Limb (tissue), 2 donors: Measurements from ENCODE around the gene RNF123.
"Not testable (repeated sequence)": the region's sequence is repeated elsewhere in the genome, so short reads cannot be mapped to it uniquely, and the experiment has no call there.

Experiments used
- DNase-seq, 2 donors: peaks; one replicate each; pipeline ENCODE4 v3.0.0-alpha.2; 2016; ENCODE audit errors: extremely low spot score in 2 of 2

Gene RNF123

DNA sequence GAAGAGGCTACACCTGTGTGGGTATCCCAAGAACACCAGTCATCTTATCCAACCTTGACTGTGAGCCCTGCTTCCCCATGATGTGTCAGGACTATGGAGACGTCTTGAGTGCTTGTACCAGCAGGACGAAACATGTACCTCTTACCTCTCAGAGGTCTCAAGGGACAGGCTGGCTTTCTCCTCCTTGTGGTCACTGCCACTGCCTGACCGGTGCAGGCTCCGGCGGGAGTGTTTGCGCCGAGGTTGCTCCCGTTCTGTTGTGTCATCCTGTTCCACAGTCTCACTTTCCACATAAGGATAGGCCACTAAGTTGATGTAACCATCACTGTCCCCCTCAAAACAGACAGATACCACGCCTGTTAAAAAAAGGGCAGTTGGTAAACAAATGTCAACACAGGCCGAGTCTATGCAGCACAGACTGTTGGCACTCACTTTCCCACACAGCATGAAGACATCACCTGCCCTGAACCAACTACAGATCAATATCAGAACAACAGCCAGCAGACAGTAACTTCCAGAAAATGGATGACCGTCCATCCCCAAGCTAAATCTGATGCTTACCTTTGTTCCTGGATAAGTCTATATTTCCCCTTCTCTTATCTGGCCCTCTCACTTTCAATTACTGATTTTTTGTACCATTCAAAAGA is 48.8 kb downstream of the RNF123 start:
- DNase-seq = no peak

GRCh38 chr3:49740427-49740826 is 51.1 kb downstream of the RNF123 start:
- DNase-seq = no peak

GRCh38 chr3:49745986-49746385 is 56.6 kb downstream of the RNF123 start:
- no peak for DNase-seq

GRCh38 chr3:49747792-49748480 is 58.6 kb downstream of the RNF123 start:
- no peak for DNase-seq

- not testable (repeated sequence) for DNase-seq
Observed at GRCh38 chr3:49748874-49749273, 59.5 kb downstream of the RNF123 start.

DNA sequence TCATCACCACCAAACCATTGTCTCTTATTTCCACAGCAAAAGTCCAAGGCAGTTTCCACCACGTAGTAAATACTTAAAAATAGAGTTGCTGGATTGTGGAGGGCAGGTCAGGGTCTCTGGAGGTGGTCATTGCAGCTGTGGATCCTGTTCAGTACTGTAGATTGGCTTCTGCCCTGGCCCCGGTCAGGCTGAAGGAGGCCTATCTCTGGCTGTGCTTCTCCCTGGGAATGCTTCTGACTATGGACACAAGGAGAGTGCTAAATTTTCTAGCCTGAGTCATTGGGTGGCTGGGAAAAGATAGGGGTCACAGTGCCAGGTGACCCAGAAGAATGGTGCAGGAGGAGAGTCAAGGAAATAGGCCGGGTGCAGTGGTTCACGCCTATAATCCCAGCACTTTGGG is 60.7 kb downstream of the RNF123 start:
- no peak for DNase-seq

- DNase-seq = no peak
Observed at GRCh38 chr3:49751501-49751900, 62.1 kb downstream of the RNF123 start.

DNA sequence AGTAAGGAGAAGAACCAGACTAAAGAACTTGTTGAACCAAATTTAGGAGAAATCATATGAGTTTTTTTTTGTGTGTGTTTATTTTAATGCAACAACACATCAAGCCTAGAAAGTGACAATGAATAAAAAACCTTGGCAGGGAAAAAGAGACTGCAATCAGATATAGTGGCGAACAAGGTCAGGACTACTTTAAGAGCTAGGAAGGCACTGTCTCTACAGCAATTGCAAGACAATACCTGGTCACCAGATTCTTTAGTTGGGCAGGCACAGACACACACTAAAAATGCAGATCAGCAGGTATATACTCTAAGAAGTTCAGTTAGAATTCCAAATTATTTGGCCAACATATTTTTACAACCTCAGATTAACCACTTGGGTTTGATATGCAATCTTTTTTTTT is 65.2 kb downstream of the RNF123 start:
- DNase-seq = no peak

- no peak for DNase-seq
Observed at GRCh38 chr3:49756036-49756435, 66.7 kb downstream of the RNF123 start.

GRCh38 chr3:49757197-49757596 is 67.8 kb downstream of the RNF123 start:
- DNase-seq = no peak

GRCh38 chr3:49759226-49759625 is 69.9 kb downstream of the RNF123 start:
- DNase-seq = no peak

DNA sequence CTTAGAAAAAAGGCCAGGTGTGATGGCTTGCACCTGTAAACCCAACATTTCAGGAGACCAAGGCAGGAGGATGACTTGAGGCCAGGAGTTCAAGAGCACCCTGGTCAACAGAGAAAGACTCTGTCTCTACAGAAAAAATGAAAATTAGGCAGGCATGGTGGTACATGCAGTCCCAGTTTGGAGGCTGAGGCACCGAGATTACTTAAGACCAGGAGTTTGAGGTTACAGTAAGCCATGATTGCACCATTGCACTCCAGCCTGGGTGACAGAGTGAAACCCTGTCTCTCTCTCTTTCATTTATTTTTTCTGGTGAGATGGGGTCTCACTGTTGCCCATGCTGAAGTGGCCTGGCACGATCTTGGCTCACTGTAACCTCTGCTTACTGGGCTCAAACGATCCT is 72.3 kb downstream of the RNF123 start:
- no peak for DNase-seq

- DNase-seq = no peak
Observed at GRCh38 chr3:49763981-49764380, 74.6 kb downstream of the RNF123 start.

- no peak for DNase-seq
Observed at GRCh38 chr3:49769286-49769915, 80.0 kb downstream of the RNF123 start.

DNA sequence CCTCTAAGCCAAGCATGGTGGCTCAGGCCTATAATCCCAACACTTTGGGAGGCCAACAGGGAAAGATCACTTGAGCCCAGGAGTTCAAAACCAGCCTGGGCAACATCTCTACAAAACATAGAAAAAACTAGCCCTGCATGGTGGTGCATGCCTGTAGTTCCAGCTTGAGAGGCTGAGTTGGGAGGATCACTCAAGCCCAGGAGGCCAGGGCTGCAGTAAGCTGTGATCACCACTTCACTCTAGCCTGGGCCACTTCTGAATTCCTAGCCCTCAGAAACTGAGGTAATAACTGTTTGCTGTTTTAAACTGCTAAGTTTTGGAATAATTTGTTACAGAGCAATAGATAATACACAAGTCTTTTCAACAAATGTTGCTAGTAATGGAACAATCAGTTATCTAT is 80.6 kb downstream of the RNF123 start:
- DNase-seq = no peak
